ENCODE data around the gene ZNF774.

DNA sequence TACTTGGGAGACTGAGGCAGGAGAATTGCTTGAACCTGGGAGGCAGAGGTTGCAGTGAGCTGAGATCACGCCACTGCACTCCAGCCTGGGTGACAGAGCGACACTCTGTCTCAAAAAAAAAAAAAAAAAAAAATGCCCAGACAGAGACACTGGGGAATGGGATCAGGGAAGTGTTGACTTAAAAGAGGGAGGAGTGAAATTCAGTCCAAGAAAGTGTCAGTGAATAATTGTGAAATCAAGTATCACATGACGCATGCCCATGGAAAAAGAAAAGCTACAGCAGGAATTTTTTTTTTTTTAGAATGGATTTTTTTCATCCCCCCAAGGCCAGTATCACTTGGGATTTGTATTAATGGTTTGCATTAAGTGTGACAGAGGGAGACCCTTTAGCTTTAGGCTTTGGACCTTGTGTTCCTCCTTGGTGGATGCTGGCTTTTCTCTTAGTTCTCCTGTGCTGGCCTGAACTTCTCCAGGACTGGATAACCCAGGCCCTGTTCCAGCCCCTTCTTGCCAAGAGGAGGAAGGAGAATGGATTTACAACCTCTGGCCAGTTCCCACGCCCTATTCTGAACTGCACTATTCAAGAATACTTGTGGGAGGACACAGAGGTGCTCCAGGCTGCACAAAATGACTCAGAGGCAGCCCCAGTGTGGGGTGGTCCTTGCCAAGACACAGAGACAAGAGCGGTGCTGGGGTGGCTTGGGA is 36.7 kb upstream of the ZNF774 start:
- TF ChIP-seq, protein P1, sequence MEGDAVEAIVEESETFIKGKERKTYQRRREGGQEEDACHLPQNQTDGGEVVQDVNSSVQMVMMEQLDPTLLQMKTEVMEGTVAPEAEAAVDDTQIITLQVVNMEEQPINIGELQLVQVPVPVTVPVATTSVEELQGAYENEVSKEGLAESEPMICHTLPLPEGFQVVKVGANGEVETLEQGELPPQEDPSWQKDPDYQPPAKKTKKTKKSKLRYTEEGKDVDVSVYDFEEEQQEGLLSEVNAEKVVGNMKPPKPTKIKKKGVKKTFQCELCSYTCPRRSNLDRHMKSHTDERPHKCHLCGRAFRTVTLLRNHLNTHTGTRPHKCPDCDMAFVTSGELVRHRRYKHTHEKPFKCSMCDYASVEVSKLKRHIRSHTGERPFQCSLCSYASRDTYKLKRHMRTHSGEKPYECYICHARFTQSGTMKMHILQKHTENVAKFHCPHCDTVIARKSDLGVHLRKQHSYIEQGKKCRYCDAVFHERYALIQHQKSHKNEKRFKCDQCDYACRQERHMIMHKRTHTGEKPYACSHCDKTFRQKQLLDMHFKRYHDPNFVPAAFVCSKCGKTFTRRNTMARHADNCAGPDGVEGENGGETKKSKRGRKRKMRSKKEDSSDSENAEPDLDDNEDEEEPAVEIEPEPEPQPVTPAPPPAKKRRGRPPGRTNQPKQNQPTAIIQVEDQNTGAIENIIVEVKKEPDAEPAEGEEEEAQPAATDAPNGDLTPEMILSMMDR (IDR thresholded peaks at IDR 0.05): no peak
- no peak for TF ChIP-seq ZFX (IDR thresholded peaks at IDR 0.05; ENCODE audit: borderline replicate concordance)
